Measurements from ENCODE around the gene MAP3K19. TPM values are rescaled to one million over a fixed set of nuclear protein-coding genes. Genes with fewer than 3 reads are reported as not detected.
"Not testable (repeated sequence)": the region's sequence is repeated elsewhere in the genome, so short reads cannot be mapped to it uniquely, and the experiment has no call there.

The MAP3K19 gene
- total RNA-seq, 1 experiment from 2014 or later: not detected

- H3K27me3 ChIP-seq (ENCODE audit: control insufficient read depth, insufficient read depth, low read length): no peaks in the 10 kb centered on the region
- DNase-seq (ENCODE audit: low read depth, low spot score): no peak
- H3K4me1 ChIP-seq (ENCODE audit: control insufficient read depth, insufficient read depth, low read length): no peaks in the 10 kb centered on the region
- TF ChIP-seq TCF7L2 (IDR thresholded peaks at IDR 0.05; ENCODE audit: low read depth, low read length) (no peak), SIN3A (IDR thresholded peaks at IDR 0.05; ENCODE audit: borderline replicate concordance, insufficient read depth, low read depth, low read length) (no peak)
- H3K9me3 ChIP-seq (ENCODE audit: control insufficient read depth, insufficient read depth, low read depth, low read length): no peaks in the 10 kb centered on the region
- no peak for ATAC-seq
- no peaks in the 10 kb centered on the region for H3K36me3 ChIP-seq (ENCODE audit: control insufficient read depth, insufficient read depth, low read length)
- in situ Hi-C loops (cut with HindIII; ENCODE audit: low pct_unique_long_range_greater_than_20kb, low sequenced_read_pairs): no loop called here
- no peak overlapping the region for H3K4me3 ChIP-seq (ENCODE audit: low read depth in 2 of 2, low read length in 2 of 2)
- CTCF ChIA-PET: no interaction called here
- H3K27ac ChIP-seq (ENCODE audit: low read length): no peak overlapping the region
- intact Hi-C loops (cut with micrococcal nuclease; ENCODE audit: unreplicated experiment): no loop called here
- BruUV-seq (replicated peaks): no TSS peak
- POLR2A ChIA-PET: no interaction called here
Observed at GRCh38 chr2:134973241-134974138, 73.8 kb downstream of the MAP3K19 start.

DNA sequence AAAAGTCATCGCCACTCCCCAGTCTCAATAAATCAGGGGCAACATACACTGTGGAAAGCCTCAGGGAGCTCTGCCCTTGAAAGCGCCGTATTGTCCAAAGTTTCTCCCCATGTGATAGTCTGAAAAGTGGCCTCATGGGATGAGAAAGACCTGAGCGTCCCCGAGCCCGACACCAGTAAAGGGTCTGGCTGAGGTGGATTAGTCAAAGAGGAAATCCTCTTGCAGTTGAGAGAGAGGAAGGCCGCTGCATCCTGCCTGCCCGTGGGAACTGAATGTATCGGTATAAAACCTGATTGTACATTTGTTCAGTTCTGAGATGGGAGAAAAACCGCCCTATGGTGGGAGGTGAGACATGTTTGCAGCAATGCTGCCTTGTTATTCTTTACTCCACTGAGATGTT lies 80.1 kb downstream of the MAP3K19 start:
- DNase-seq (ENCODE audit: low read depth, low spot score); in situ Hi-C loops (cut with HindIII; ENCODE audit: low pct_unique_long_range_greater_than_20kb, low sequenced_read_pairs); BruUV-seq (replicated peaks): not testable (repeated sequence)

GRCh38 chr2:134957477-134957876 lies 89.8 kb downstream of the MAP3K19 start:
- intact Hi-C loops (cut with micrococcal nuclease; ENCODE audit: unreplicated experiment): no loop called here

More for the DNA sequence above, 80.1 kb downstream of the MAP3K19 start:
- ATAC-seq; H3K36me3 ChIP-seq (ENCODE audit: control insufficient read depth, insufficient read depth, low read length); CTCF ChIA-PET; H3K4me3 ChIP-seq (ENCODE audit: low read depth in 2 of 2, low read length in 2 of 2); H3K27ac ChIP-seq (ENCODE audit: low read length); POLR2A ChIA-PET; H3K9me3 ChIP-seq (ENCODE audit: control insufficient read depth, insufficient read depth, low read depth, low read length); H3K4me1 ChIP-seq (ENCODE audit: control insufficient read depth, insufficient read depth, low read length); intact Hi-C loops (cut with micrococcal nuclease; ENCODE audit: unreplicated experiment); H3K27me3 ChIP-seq (ENCODE audit: control insufficient read depth, insufficient read depth, low read length): not testable (repeated sequence)

More at GRCh38 chr2:134957477-134957876, 89.8 kb downstream of the MAP3K19 start:
- ChIA-PET CTCF (no interaction called here), POLR2A (no interaction called here)
- Histone ChIP-seq H3K36me3 (ENCODE audit: control insufficient read depth, insufficient read depth, low read length) (peaks cover 37% of the 10 kb centered on the region; the same call in 1 of the 2 replicates), H3K4me1 (ENCODE audit: control insufficient read depth, insufficient read depth, low read length) (no peaks in the 10 kb centered on the region), H3K9me3 (ENCODE audit: control insufficient read depth, insufficient read depth, low read depth, low read length) (no peaks in the 10 kb centered on the region), H3K27me3 (ENCODE audit: control insufficient read depth, insufficient read depth, low read length) (no peaks in the 10 kb centered on the region), H3K4me3 (ENCODE audit: low read depth in 2 of 2, low read length in 2 of 2) (no peak overlapping the region), H3K27ac (ENCODE audit: low read length) (no peak overlapping the region)
- DNase-seq (ENCODE audit: low read depth, low spot score) (no peak), ATAC-seq (no peak)
- TF ChIP-seq, protein P1, sequence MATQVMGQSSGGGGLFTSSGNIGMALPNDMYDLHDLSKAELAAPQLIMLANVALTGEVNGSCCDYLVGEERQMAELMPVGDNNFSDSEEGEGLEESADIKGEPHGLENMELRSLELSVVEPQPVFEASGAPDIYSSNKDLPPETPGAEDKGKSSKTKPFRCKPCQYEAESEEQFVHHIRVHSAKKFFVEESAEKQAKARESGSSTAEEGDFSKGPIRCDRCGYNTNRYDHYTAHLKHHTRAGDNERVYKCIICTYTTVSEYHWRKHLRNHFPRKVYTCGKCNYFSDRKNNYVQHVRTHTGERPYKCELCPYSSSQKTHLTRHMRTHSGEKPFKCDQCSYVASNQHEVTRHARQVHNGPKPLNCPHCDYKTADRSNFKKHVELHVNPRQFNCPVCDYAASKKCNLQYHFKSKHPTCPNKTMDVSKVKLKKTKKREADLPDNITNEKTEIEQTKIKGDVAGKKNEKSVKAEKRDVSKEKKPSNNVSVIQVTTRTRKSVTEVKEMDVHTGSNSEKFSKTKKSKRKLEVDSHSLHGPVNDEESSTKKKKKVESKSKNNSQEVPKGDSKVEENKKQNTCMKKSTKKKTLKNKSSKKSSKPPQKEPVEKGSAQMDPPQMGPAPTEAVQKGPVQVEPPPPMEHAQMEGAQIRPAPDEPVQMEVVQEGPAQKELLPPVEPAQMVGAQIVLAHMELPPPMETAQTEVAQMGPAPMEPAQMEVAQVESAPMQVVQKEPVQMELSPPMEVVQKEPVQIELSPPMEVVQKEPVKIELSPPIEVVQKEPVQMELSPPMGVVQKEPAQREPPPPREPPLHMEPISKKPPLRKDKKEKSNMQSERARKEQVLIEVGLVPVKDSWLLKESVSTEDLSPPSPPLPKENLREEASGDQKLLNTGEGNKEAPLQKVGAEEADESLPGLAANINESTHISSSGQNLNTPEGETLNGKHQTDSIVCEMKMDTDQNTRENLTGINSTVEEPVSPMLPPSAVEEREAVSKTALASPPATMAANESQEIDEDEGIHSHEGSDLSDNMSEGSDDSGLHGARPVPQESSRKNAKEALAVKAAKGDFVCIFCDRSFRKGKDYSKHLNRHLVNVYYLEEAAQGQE (IDR thresholded peaks at IDR 0.05; ENCODE audit: insufficient read depth in 1 of 2, low read depth in 2 of 2, low read length in 1 of 2): no peak
- TF ChIP-seq SIN3A (IDR thresholded peaks at IDR 0.05; ENCODE audit: borderline replicate concordance, insufficient read depth, low read depth, low read length): no peak
- BruUV-seq (replicated peaks): no TSS peak
- in situ Hi-C loops (cut with HindIII; ENCODE audit: low pct_unique_long_range_greater_than_20kb, low sequenced_read_pairs): no loop called here

Data from Panc1 (cell line).